Measurements from ENCODE around the gene PKD1L1.
"Not testable (repeated sequence)": the region's sequence is repeated elsewhere in the genome, so short reads cannot be mapped to it uniquely, and the experiment has no call there.

PKD1L1 gene

GRCh38 chr7:47814905-47815613, 133.2 kb downstream of the PKD1L1 start:
- DNase-seq (ENCODE audit: low read depth), result no peak

- no peak for DNase-seq (ENCODE audit: low read depth)
These were observed 134.5 kb downstream of the PKD1L1 start for GRCh38 chr7:47813620-47814260.

GRCh38 chr7:47812429-47813136, 135.7 kb downstream of the PKD1L1 start:
- DNase-seq (ENCODE audit: low read depth), result no peak

- DNase-seq (ENCODE audit: low read depth), result no peak
These were observed 136.5 kb downstream of the PKD1L1 start for GRCh38 chr7:47811632-47812380.

GRCh38 chr7:47809387-47809786, 138.9 kb downstream of the PKD1L1 start:
- no peak for DNase-seq (ENCODE audit: low read depth)

- DNase-seq (ENCODE audit: low read depth), result no peak
These were observed 139.9 kb downstream of the PKD1L1 start for GRCh38 chr7:47808321-47808720.

GRCh38 chr7:47807756-47808155, 140.5 kb downstream of the PKD1L1 start:
- no peak for DNase-seq (ENCODE audit: low read depth)

GRCh38 chr7:47807126-47807525, 141.1 kb downstream of the PKD1L1 start:
- DNase-seq (ENCODE audit: low read depth), result no peak

- DNase-seq (ENCODE audit: low read depth), result no peak
These were observed 141.6 kb downstream of the PKD1L1 start for GRCh38 chr7:47806701-47807103.

GRCh38 chr7:47804767-47805545, 143.3 kb downstream of the PKD1L1 start:
- no peak for DNase-seq (ENCODE audit: low read depth)

GRCh38 chr7:47803846-47804245, 144.4 kb downstream of the PKD1L1 start:
- no peak for DNase-seq (ENCODE audit: low read depth)

- no peak for DNase-seq (ENCODE audit: low read depth)
These were observed 145.2 kb downstream of the PKD1L1 start for GRCh38 chr7:47803025-47803424.

- no peak for DNase-seq (ENCODE audit: low read depth)
These were observed 146.8 kb downstream of the PKD1L1 start for GRCh38 chr7:47801423-47801822.

- DNase-seq (ENCODE audit: low read depth), result no peak
These were observed 148.7 kb downstream of the PKD1L1 start for GRCh38 chr7:47799524-47799923.

- no peak for DNase-seq (ENCODE audit: low read depth)
These were observed 151.9 kb downstream of the PKD1L1 start for GRCh38 chr7:47796347-47796746.

GRCh38 chr7:47795631-47796030, 152.6 kb downstream of the PKD1L1 start:
- DNase-seq (ENCODE audit: low read depth), result no peak

- not testable (repeated sequence) for DNase-seq (ENCODE audit: low read depth)
These were observed 153.1 kb downstream of the PKD1L1 start for GRCh38 chr7:47795126-47795525.

GRCh38 chr7:47794016-47794415, 154.2 kb downstream of the PKD1L1 start:
- no peak for DNase-seq (ENCODE audit: low read depth)

- DNase-seq (ENCODE audit: low read depth), result not testable (repeated sequence)
These were observed 155.1 kb downstream of the PKD1L1 start for GRCh38 chr7:47793186-47793585.

- DNase-seq (ENCODE audit: low read depth), result no peak
These were observed 155.6 kb downstream of the PKD1L1 start for GRCh38 chr7:47792521-47793121.

GRCh38 chr7:47791682-47792081, 156.6 kb downstream of the PKD1L1 start:
- DNase-seq (ENCODE audit: low read depth), result no peak

Measured in activated T-cell treated with anti-CD3 and anti-CD28 coated beads for 48 hours (primary cell).